Measurements from ENCODE around the gene HHIPL2.
"Not testable (repeated sequence)": the region's sequence is repeated elsewhere in the genome, so short reads cannot be mapped to it uniquely, and the experiment has no call there.

HHIPL2 gene

DNA sequence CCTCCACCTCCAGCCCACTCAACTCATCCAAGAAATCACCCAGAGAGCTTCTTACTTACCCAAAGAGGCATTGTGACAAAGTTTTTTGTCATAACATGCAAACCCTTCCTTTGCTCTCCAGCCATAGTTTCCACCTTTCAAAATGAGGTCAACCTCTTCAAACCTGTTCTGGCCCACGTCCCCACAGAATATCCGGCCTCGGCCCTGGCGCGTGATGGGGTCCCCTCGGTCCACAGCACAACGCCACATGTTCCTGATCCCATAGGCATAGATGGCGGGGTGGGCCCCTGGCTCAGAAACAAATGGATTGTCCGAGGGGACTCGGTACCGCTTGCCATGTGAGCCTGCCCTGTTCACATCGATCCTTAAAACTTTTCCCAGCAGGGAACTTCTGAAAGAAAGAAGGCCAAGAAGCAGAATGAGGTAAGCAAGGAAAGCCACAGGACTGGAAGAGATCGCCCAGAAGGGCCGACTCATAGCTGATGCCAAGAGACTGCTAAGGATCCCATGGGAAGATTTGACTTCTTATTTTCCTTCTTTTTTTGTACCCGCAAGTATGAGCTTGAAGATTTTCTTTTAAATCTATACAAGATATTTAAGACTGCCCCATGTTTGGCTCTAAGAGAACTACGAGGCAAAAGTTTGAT lies 7.8 kb downstream of the HHIPL2 start:
- no peak for DNase-seq

DNA sequence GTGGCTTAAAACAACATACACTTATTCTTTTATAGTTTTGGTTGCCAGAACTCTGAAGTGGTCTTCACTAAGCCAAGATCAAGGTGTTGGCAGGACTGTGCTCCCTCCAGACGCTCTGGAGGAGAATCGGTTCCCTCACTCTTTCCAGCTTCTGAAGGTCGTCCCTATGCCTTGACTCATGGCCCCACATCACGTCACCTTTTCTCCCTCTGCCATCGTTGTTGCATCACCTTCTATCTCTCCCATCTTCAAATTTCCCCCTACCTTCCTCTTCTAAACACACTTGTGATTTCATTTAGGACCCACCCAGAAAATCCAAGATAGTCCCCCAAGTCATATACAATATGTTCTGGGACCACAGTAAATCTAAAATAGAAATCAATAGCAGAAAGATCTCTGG lies 12.4 kb downstream of the HHIPL2 start:
- no peak for DNase-seq

DNA sequence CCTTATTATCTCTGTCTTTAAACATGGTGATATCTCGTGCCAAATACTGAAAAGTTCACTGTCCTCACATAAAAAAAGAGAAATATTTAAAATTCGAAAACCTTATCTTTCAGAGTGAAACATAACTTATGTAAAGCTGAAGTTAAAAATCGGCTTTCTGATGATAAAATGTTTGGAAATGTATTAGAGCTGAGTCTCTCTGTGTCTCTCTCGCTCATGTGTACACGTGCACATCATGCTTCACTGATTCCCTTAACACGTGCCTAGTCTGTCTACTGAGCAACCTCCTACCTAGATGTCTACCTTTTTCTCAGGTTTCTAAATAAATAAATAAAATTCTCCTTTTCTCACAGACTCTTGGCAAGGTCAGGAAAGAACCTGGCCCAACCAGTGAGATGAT lies 17.1 kb downstream of the HHIPL2 start:
- no peak for DNase-seq

DNA sequence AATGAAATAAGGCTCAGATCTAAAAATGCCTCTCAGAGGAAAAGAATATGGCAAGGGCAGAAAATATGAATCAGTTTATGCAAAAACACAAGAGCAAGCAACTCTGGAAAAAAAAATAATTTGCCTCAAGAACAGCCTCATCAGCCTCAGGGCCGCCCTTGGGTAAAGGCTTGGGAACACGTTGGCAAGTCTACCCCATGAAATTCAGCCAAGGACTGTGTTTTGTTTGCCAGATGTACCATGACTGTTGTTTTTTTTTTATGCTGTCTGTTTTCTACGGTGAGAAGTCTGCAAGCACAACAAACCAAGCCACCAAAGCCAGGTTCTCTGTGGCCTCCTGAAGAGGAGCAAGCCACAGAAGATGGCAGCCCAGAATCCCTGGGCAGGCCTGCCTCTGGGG lies 18.0 kb downstream of the HHIPL2 start:
- DNase-seq: no peak

DNA sequence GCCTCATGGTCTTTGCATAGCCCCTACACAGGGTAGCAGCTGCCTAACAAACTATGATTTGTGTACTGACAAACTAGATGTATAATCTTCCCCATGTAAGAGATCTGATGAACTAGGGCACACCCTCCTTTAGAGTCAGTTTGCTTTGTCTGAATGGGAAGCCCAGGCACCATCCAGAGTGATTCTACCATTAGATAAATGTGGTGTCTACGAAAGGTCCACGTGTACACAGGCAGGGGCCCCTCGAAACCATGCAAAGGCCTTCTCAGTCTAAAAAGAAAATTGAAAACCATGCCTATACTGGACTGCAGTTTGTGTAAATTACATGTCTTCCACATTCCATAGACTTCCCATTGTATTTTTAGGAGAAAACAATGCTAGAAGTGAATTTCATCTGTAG lies 18.7 kb downstream of the HHIPL2 start:
- DNase-seq: no peak

DNA sequence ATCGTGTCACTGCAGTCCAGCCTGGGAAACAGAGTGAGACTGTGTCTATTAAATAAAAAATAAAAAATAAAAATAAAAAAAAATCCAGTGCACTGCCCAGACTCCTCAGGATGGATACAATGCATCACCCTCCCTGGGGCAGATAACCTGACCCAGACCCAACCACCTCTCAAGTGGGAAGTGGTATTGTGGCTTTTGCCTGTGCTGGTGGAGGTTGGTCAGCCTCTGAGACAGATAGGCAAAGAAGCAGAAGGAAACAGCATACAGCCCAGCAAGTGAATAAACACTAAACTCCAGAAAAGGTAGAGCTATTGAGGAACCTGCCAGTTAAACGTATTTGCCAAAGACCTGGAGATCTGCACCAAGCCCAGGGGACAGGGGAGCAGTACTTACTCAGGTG lies 22.0 kb downstream of the HHIPL2 start:
- no peak for DNase-seq

DNA sequence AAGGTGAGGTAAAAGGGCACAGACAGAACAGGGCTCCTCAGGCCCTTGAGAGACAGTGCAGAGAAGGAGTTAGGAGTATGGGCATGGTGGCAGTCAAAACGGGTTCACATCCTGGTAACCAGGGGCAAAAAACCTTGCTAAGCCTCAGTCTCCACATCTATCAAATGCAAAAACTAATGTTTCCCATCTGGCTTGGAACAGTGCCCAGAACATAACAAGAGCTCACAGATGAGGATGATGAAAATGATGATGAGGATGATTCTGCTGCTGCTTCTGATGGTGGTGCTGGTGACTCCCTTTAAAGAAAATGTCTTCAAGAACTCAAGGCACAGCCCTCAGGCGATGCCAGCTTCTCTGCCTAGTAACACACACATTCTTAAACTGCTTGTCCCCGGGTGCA lies 24.1 kb downstream of the HHIPL2 start:
- DNase-seq: no peak

DNA sequence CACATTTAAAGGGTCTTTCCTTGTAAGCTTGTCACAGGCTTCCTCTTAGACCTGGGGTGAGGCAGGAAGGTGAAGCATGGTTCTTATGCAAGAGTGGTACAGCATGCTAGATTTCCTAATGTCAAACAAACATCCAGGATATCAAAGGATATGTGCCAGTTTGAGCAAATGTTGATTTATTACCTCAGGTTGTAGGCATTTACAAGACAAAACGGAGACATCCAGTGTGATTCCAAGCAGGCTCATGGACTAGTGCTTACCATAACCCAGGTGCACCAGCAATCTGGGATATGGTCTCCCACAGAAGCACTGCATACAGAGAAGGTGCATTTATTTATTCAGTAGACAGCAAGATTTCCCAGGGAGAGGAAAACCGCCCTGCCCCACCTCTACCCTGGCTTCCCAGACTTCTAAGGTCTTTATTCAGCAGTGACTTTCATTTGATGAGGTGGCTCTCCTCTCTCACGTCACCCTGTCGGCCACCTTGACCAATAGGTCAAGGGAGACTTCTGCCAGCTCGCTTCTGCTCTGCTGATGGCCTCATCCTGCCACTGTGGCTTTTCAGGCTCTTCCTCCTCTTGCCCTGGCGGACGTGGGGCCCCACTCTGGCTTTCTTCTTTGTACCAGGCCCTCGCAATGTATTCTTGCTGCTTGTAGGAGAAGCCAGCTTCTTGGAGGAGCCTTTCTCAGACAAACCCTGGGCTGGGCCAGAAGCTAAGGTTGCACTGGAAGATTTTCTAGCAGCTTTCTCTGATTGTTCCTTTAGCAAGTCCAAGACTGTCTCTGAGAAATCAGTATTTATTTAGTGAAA lies 25.6 kb downstream of the HHIPL2 start:
- DNase-seq: no peak

DNA sequence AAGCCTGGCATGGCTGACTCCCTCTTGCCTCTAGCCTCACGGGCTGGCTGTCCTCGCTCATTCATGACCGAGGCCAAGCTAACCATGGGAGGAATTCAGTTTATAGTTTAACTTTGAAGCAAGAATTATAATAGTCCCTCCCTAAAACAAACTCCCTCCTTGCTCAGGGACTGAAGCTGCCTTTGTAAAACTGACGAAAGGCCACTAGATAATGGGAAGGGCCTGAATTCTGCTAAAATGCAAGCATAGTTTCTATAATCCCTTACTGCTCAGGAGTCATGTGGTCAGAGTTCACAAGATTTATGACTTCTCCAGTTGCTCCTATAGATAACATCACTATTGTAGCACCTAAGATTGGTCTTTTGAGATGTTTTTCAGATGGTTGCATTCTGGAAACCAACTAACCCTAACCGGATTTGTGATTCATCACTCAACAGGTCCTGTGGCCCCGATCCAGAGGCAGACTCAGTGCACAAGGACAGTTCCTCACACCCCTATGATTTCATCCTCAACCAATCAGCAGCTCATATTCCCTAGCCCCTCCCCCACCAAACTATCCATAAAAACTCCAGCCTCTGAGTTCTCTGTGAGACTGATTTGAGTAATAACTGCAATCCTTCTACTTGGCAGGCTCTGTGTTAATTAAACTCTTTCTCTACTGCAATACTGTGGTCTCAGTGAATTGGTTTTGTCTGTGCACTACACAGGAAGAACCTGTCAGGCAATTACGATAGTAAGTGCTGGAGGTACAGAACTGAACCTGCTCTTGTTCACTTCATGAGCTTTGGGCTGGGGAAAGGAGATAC lies 26.4 kb downstream of the HHIPL2 start:
- no peak for DNase-seq

DNA sequence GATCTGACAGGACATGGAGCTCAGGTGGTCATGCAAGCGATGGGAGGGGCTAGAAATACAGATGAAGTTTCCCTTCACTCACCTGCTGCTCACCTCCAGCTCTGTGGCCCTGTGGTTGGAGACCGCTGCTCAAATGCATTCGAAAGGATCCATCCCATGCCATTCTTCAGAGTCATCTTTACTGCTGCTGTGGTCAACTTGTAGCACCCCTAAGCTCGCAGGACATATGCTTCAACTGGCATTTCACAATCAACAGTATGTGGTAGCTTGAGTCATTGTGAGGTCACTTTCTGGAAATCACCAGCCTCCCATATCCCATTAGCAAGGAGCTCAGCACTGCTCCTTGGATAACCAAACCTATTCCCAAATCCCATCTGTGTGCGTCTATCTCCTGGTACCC lies 58.4 kb downstream of the HHIPL2 start:
- not testable (repeated sequence) for DNase-seq

DNA sequence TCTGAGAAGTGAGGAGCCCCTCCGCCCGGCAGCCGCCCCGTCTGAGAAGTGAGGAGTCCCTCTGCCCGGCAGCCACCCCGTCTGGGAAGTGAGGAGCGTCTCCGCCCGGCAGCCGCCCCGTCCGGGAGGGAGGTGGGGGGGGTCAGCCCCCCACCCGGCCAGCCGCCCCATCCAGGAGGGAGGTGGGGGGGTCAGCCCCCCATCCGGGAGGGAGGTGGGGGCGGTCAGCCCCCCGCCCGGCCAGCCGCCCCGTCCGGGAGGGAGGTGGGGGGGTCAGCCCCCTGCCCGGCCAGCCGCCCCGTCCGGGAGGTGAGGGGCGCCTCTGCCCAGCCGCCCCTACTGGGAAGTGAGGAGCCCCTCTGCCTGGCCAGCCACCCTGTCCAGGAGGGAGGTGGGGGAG lies 60.1 kb downstream of the HHIPL2 start:
- DNase-seq: not testable (repeated sequence)

DNA sequence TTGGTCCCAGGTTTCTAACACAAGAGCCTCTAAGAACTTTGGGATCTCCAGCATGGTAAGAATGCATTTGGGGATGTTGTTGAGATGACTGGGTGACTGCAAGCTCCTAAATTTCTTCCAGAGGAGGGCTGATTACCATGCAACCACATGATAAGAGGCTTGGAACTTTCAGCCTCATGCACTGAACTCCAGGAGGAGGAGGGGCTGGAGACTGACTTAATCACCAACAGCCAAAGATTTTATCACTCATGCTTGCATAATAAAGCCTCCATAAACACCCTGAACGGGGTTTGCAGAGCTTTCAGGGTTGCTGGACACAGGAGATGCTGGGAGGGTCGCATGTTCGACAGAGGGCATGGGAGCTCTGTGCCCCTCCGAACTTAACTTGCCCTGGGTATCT lies 63.9 kb downstream of the HHIPL2 start:
- not testable (repeated sequence) for DNase-seq

DNA sequence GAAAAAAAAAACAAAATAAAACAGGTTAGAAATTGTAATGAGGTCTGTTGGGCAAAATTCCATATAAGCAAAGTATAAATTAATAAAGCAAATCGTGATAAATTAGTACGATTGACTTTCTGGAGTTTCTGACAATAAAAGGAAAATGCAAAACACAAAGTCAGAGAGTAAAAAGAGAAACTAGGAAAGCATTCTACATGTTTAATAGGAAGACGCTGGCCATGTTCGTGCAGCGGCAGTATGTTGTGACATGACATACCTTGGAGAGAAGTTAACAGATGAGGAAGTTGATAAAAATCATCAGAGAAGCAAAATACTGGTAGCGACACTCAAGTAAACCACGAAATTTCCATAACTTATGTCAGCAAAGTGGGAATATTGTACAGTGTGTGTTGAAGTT lies 68.3 kb downstream of the HHIPL2 start:
- not testable (repeated sequence) for DNase-seq

DNA sequence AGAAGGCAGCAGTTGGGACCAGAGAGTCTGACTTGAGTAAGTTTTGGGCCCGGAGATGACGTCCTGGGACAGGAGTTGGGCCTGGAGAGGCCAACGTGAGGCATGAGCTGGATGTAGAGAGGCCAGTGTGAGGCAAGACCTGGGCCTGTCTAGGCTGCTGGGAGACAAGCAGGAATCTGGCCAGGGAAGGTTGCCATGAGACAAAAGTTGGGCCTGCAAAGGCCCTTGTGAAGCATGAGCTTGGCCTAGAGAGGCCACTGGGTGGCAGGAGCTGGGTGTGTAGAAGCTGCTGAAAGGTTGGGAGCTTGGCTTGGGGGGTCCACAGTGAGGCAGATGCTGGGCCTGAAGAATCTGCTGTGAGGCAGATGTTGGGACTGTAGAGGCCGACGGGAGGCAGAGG lies 71.5 kb downstream of the HHIPL2 start:
- not testable (repeated sequence) for DNase-seq

DNA sequence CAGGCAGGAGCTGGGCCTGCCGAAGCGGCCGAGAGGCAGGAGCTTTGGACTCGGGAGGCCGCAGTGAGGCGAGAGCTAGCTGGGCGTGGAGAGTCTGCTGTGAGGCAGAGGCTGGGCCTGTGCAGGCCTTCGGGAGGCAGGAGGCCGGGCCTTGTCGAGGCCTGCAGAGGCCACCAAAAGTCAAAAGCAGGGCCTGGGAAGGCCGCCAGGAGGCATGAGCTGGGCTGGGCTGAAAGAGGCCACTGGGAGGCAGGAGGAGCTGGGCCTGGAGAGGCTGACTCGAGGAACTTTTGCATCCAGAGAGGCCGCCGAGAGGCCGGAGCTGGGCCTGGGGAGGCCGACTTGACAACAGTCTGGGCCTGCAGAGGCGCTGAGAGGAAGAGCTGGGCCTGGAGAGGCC lies 74.2 kb downstream of the HHIPL2 start:
- DNase-seq: not testable (repeated sequence)

DNA sequence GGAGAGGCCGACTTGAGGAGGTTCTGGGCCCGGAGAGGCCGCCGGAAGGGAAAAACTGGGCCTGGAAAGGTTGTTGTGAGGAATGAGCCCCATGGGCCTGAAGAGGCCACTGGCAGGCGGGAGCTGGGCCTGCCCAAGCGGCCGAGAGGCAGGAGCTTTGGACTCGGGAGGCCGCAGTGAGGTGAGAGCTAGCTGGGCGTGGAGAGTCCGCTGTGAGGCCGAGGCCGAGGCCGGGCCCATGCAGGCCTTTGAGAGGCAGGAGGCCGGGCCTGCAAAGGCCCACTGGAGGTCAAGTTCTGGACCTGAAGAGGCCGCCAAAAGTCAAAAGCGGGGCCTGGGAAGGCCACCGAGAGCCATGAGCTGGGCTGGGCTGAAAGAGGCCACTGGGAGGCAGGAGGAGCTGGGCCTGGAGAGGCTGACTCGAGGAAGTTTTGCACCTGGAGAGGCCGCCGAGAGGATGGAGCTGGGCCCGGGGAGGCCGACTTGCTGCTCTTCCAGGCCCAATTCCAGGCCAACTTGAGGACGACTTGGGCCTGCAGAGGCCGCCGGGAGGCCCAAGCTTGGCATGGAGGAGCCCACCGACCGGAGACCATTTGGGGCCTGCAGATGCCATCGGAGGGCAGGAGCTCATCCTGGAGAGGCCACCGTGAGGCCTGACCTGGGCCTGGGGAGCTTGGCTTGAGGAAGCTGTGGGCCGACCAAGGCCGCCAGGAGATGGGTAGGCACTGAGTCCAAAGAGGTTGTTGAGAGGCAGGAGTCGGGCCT lies 74.9 kb downstream of the HHIPL2 start:
- DNase-seq: not testable (repeated sequence)
